ENCODE data around the gene CABLES2.

CABLES2 gene

DNA sequence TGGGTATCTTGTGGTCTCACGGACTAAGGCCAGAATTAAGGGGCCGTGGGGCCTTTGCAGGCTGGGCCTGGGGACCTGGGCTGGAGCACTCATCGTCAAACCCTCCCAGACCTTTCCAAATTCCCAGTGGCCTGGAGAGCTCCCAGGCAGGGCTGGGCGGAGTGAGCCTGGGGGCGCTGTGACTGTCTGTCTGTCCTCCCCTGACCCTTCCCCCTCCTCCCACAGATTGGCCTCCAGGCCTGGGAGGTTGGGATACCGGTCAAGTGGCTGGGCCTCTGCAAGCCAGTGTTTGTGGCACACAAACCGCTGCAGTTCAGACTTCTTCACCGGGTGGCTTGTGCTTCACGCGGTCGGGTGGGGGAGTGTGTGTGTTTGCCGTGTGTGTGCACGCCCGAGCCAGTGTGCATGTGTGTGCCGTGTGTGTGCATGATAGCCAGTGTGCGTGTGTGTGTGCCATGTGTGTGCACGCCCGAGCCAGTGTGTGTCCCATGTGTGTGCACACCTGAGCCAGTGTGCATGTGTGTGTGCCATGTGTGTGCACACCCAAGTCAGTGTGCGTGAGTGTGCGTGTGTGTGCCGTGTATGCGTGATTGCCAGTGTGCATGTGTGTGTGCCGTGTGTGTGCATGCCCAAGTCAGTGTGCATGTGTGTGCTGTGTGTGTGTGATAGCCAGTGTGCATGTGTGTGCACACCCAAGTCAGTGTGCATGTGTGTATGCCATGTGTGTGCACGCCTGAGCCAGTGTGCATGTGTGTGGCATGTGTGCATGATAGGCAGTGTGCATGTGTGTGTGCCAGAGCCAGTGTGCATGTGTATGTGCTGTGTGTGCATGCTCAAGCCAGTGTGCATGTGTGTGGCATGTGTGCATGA, 14.0 kb upstream of the CABLES2 start:
- no peaks in the 10 kb centered on the region for H3K79me2 ChIP-seq (ENCODE audit: low read length)
- no peak overlapping the region for H3K4me3 ChIP-seq (ENCODE audit: low read length)
- TF ChIP-seq EZH2phosphoT487 (IDR thresholded peaks at IDR 0.05; ENCODE audit: low read depth) = no peak
- TF ChIP-seq, protein P1, sequence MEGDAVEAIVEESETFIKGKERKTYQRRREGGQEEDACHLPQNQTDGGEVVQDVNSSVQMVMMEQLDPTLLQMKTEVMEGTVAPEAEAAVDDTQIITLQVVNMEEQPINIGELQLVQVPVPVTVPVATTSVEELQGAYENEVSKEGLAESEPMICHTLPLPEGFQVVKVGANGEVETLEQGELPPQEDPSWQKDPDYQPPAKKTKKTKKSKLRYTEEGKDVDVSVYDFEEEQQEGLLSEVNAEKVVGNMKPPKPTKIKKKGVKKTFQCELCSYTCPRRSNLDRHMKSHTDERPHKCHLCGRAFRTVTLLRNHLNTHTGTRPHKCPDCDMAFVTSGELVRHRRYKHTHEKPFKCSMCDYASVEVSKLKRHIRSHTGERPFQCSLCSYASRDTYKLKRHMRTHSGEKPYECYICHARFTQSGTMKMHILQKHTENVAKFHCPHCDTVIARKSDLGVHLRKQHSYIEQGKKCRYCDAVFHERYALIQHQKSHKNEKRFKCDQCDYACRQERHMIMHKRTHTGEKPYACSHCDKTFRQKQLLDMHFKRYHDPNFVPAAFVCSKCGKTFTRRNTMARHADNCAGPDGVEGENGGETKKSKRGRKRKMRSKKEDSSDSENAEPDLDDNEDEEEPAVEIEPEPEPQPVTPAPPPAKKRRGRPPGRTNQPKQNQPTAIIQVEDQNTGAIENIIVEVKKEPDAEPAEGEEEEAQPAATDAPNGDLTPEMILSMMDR (IDR thresholded peaks at IDR 0.05; ENCODE audit: low read depth, low read length) = no peak
- H3K27me3 ChIP-seq (ENCODE audit: low read depth, low read length) = no peaks in the 10 kb centered on the region
- H2AFZ ChIP-seq (ENCODE audit: low read depth, low read length) = no peak overlapping the region
- H3K9ac ChIP-seq (ENCODE audit: low read length) = no peak overlapping the region
- no peaks in the 10 kb centered on the region for H3K36me3 ChIP-seq (replicated peaks; ENCODE audit: low read depth, low read length)
- no peaks in the 10 kb centered on the region for H3K9me3 ChIP-seq (ENCODE audit: insufficient read depth, low read length)
- no peak overlapping the region for H3K4me2 ChIP-seq (ENCODE audit: low read length)
- no peaks in the 10 kb centered on the region for H3K4me1 ChIP-seq (ENCODE audit: low read length)
- H3K27ac ChIP-seq (ENCODE audit: low read length) = no peak overlapping the region
- no peaks in the 10 kb centered on the region for H4K20me1 ChIP-seq (ENCODE audit: insufficient read depth, low read length)

- Histone ChIP-seq H3K4me3 (ENCODE audit: low read length) (no peak overlapping the region), H3K4me2 (ENCODE audit: low read length) (no peak overlapping the region), H3K9ac (ENCODE audit: low read length) (no peak overlapping the region), H2AFZ (ENCODE audit: low read depth, low read length) (no peak overlapping the region), H3K4me1 (ENCODE audit: low read length) (no peaks in the 10 kb centered on the region), H4K20me1 (ENCODE audit: insufficient read depth, low read length) (no peaks in the 10 kb centered on the region), H3K79me2 (ENCODE audit: low read length) (no peaks in the 10 kb centered on the region), H3K9me3 (ENCODE audit: insufficient read depth, low read length) (no peaks in the 10 kb centered on the region), H3K27ac (ENCODE audit: low read length) (no peak overlapping the region), H3K27me3 (ENCODE audit: low read depth, low read length) (peaks cover 6% of the 10 kb centered on the region; the same call in 1 of the 2 replicates), H3K36me3 (replicated peaks; ENCODE audit: low read depth, low read length) (no peaks in the 10 kb centered on the region)
- TF ChIP-seq, protein P1 (IDR thresholded peaks at IDR 0.05; ENCODE audit: low read depth, low read length) = no peak
- TF ChIP-seq EZH2phosphoT487 (IDR thresholded peaks at IDR 0.05; ENCODE audit: low read depth) = no peak
Observed at GRCh38 chr20:62419759-62420158, 12.7 kb upstream of the CABLES2 start.

- Histone ChIP-seq H3K36me3 (replicated peaks; ENCODE audit: low read depth, low read length) (no peaks in the 10 kb centered on the region), H3K27me3 (ENCODE audit: low read depth, low read length) (peaks cover 6% of the 10 kb centered on the region; the same call in 1 of the 2 replicates), H3K4me3 (ENCODE audit: low read length) (no peak overlapping the region), H3K9ac (ENCODE audit: low read length) (no peak overlapping the region), H3K4me2 (ENCODE audit: low read length) (no peak overlapping the region), H3K9me3 (ENCODE audit: insufficient read depth, low read length) (no peaks in the 10 kb centered on the region), H2AFZ (ENCODE audit: low read depth, low read length) (no peak overlapping the region), H3K27ac (ENCODE audit: low read length) (no peak overlapping the region), H3K79me2 (ENCODE audit: low read length) (no peaks in the 10 kb centered on the region), H4K20me1 (ENCODE audit: insufficient read depth, low read length) (no peaks in the 10 kb centered on the region), H3K4me1 (ENCODE audit: low read length) (no peaks in the 10 kb centered on the region)
- TF ChIP-seq EZH2phosphoT487 (IDR thresholded peaks at IDR 0.05; ENCODE audit: low read depth) = no peak
- TF ChIP-seq, protein P1 (IDR thresholded peaks at IDR 0.05; ENCODE audit: low read depth, low read length) = no peak
Observed at GRCh38 chr20:62418709-62419487, 11.8 kb upstream of the CABLES2 start.
